HepG2 (cell line): Measurements from ENCODE around the gene FAM221B. TPM values are rescaled to one million over a fixed set of nuclear protein-coding genes. Genes with fewer than 3 reads are reported as not detected.

ENCODE experiments used
- ATAC-seq: fragments of 200-7000 bp; cut with Tn5 transposase; 3 replicates; pipeline ENCODE4 v1.9.1; 2020; ENCODE audit warnings: mild to moderate bottlenecking, moderate library complexity
- BruUV-seq: library from RNA; stranded (reverse); fragments of 400-500 nt; replicated peaks from 2 replicates; lab custom pipeline; 2021; lab: Mats Ljungman, UMichigan
- CTCF ChIA-PET: fragments of 300-600 bp; formaldehyde crosslinking; extraction: SDS; loops from one replicate; lab custom pipeline; 2021; ENCODE audit warnings: low total read pairs, inconsistent platforms, low intra/inter-chr PET ratio; lab: Yijun Ruan, JAX
- POLR2A ChIA-PET: fragments of 350-600 bp; sonication (Branson Sonifier 250); formaldehyde crosslinking; loops from one replicate; lab custom pipeline; 2020; ENCODE audit warnings: antibody characterized with exemption, inconsistent platforms; lab: Yijun Ruan, JAX
- DNase-seq: peaks from one replicate; pipeline ENCODE4 v3.0.0-alpha.2; 2015; ENCODE audit warnings: low spot score
- FAIRE-seq: peaks from 3 replicates; lab custom pipeline; 2011; peaks lifted over from hg19 to GRCh38; lab: Jason Lieb, UNC
- H2AFZ ChIP-seq: one replicate; pipeline ENCODE4 v1.6.1; 2011; ENCODE audit warnings: low read length, inconsistent platforms
- H3K27ac ChIP-seq: fragments of 300-600 bp; 3 replicates; pipeline ENCODE4 v1.8.0; 2011; ENCODE audit warnings: mixed run types, mild to moderate bottlenecking, mixed read lengths, low read length, inconsistent platforms; ENCODE audit not compliant: insufficient read depth; ENCODE audit errors: extremely low read length
- H3K27me3 ChIP-seq, 2 experiments: fragments of 200-600 bp in 1 of 2; 2 replicates in 1 of 2; 3 replicates in 1 of 2; pipeline versions ENCODE4 v1.6.0 to v1.8.0; 2011; ENCODE audit warnings: low read length in 2 of 2, mild to moderate bottlenecking in 2 of 2, moderate library complexity in 2 of 2, inconsistent platforms in 1 of 2; ENCODE audit not compliant: insufficient read depth in 2 of 2, control insufficient read depth in 1 of 2
- H3K36me3 ChIP-seq, 2 experiments: fragments of 200-600 bp in 1 of 2; replicated peaks in 1 of 2; 2 replicates in 1 of 2; 3 replicates in 1 of 2; pipeline versions ENCODE4 v1.5.1 to v1.8.0; 2011; ENCODE audit warnings: low read length in 2 of 2, inconsistent platforms in 1 of 2; ENCODE audit not compliant: insufficient read depth in 2 of 2, control insufficient read depth in 1 of 2
- H3K4me1 ChIP-seq: 2 replicates; pipeline ENCODE4 v1.5.1; 2012; ENCODE audit warnings: low read length, inconsistent platforms; ENCODE audit not compliant: insufficient read depth
- H3K4me2 ChIP-seq: 2 replicates; pipeline ENCODE4 v1.6.0; 2011; ENCODE audit warnings: low read depth, low read length, inconsistent platforms
- H3K4me3 ChIP-seq, 3 experiments: fragments of 200-600 bp in 1 of 3; sonication (generic), shearing (Covaris generic) in 1 of 3; replicated peaks in 1 of 3; 2 replicates each; pipeline ENCODE4 v1.5.1; 2011 to 2016; ENCODE audit warnings: low read length in 3 of 3, inconsistent platforms in 2 of 3, low read depth in 2 of 3, mild to moderate bottlenecking in 2 of 3, control low read depth in 1 of 3, mixed read lengths in 1 of 3; ENCODE audit not compliant: insufficient read depth in 1 of 3
- H3K79me2 ChIP-seq: one replicate; pipeline ENCODE4 v1.6.1; 2011; ENCODE audit warnings: low read length, inconsistent platforms; ENCODE audit not compliant: insufficient read depth
- H3K9ac ChIP-seq: 2 replicates; pipeline ENCODE4 v1.6.0; 2011; ENCODE audit warnings: mild to moderate bottlenecking, low read depth, low read length, inconsistent platforms; ENCODE audit not compliant: insufficient read depth
- H3K9me3 ChIP-seq: 2 replicates; pipeline ENCODE4 v1.5.1; 2012; ENCODE audit warnings: mild to moderate bottlenecking, low read length
- H4K20me1 ChIP-seq: 2 replicates; pipeline ENCODE4 v1.6.0; 2011; ENCODE audit warnings: inconsistent platforms, mild to moderate bottlenecking, low read length, moderate library complexity; ENCODE audit not compliant: insufficient read depth
- NCOA1 ChIP-seq: sonication (generic); formaldehyde crosslinking; IDR thresholded peaks from 2 replicates; pipeline ENCODE4 v1.9.0; 2021; ENCODE audit warnings: missing genetic modification reagents
- NONO ChIP-seq, 2 experiments: fragments of 450-650 bp in 1 of 2; sonication (generic) in 1 of 2; formaldehyde crosslinking in 1 of 2; IDR thresholded peaks in 1 of 2; conservative IDR thresholded peaks in 1 of 2; 2 replicates each; pipeline versions ENCODE4 v1.6.1 to v1.8.0; 2017 to 2022; ENCODE audit warnings: mild to moderate bottlenecking in 1 of 2, missing genetic modification reagents in 1 of 2, moderate library complexity in 1 of 2
- RFXAP ChIP-seq: sonication (generic); formaldehyde crosslinking; IDR thresholded peaks from 2 replicates; pipeline ENCODE4 v1.4.0; 2020; ENCODE audit warnings: missing genetic modification reagents, borderline replicate concordance
- STAG1 ChIP-seq: sonication (generic); formaldehyde crosslinking; IDR thresholded peaks from 2 replicates; pipeline ENCODE4 v1.4.0; 2020; ENCODE audit warnings: missing genetic modification reagents
- ZFAT ChIP-seq: sonication (generic); formaldehyde crosslinking; conservative IDR thresholded peaks from 2 replicates; pipeline ENCODE4 v1.8.1; 2023; ENCODE audit warnings: missing genetic modification reagents, inconsistent platforms
- ZNF224 ChIP-seq: sonication (generic); formaldehyde crosslinking; IDR thresholded peaks from 2 replicates; pipeline ENCODE4 v1.5.0; 2020; ENCODE audit warnings: mild to moderate bottlenecking, missing genetic modification reagents
- ZNF3 ChIP-seq: IDR thresholded peaks from 2 replicates; pipeline ENCODE4 v1.7.0; 2017; ENCODE audit warnings: inconsistent platforms
- ZNF589 ChIP-seq: sonication (generic); formaldehyde crosslinking; conservative IDR thresholded peaks from 2 replicates; pipeline ENCODE4 v1.8.0; 2022; ENCODE audit warnings: mild to moderate bottlenecking, moderate library complexity, missing genetic modification reagents
- WGBS: methylation state at CpG from one replicate; pipeline ENCODE4 v1.1.6; 2017; ENCODE audit warnings: low lambda C conversion rate; 5-methylcytosine and 5-hydroxymethylcytosine counted together
- in situ Hi-C: cut with HindIII; loops from 2 replicates; pipeline ENCODE4 v1.10.0; 2017; ENCODE audit warnings: low pct_unique_long_range_greater_than_20kb; ENCODE audit not compliant: extremely low pct_ligation_motif_present
- intact Hi-C: fragments of 100-400 bp; cut with micrococcal nuclease; formaldehyde crosslinking; loops from one replicate; pipeline ENCODE4 v1.10.0; 2022; ENCODE audit not compliant: unreplicated experiment
- polyA plus RNA-seq, 8 experiments: library from polyadenylated mRNA; depleted of rRNA in 3 of 8; stranded (reverse) in 7 of 8; unstranded in 1 of 8; fragments of >200 nt; fragmentation: Illumina TruSeq in 4 of 8; extraction: Trizol in 4 of 8; gene quantifications; 2 replicates each; pipeline versions ENCODE4 v1.2.1 to v1.2.3, GENCODE V29; 2011 to 2016; ENCODE audit warnings: low read depth in 4 of 8, missing spikeins in 1 of 8, mixed read lengths in 1 of 8; ENCODE audit not compliant: insufficient read depth in 1 of 8
- total RNA-seq, 5 experiments: library from RNA; depleted of rRNA; stranded (reverse); fragments of >200 nt; fragmentation: Illumina TruSeq; extraction: Trizol; gene quantifications; 2 replicates each; pipeline ENCODE4 v1.2.3, GENCODE V29; 2016; ENCODE audit warnings: low read depth in 1 of 5
- TF ChIP-seq, protein P1 (sequence below): IDR thresholded peaks from 2 replicates; pipeline ENCODE4 v1.6.1; 2016
- TF ChIP-seq, protein P2 (sequence below): sonication (generic); formaldehyde crosslinking; IDR thresholded peaks from 2 replicates; pipeline ENCODE4 v1.5.0; 2020; ENCODE audit warnings: mild to moderate bottlenecking, missing genetic modification reagents, moderate library complexity
- TF ChIP-seq, protein P3 (sequence below): sonication (generic); formaldehyde crosslinking; IDR thresholded peaks from 2 replicates; pipeline ENCODE4 v1.9.0; 2021; ENCODE audit warnings: missing genetic modification reagents, borderline replicate concordance
- TF ChIP-seq, protein P4 (sequence below): sonication (generic); formaldehyde crosslinking; IDR thresholded peaks from 2 replicates; pipeline ENCODE4 v1.4.0; 2020; ENCODE audit warnings: missing genetic modification reagents
- TF ChIP-seq, protein P5 (sequence below): sonication (generic); formaldehyde crosslinking; IDR thresholded peaks from 2 replicates; pipeline ENCODE4 v1.5.1; 2020; ENCODE audit warnings: mild to moderate bottlenecking, missing genetic modification reagents, borderline replicate concordance

The FAM221B gene
- total and polyA plus RNA-seq, 2 of the 13 experiments (the other 11 are each of a cell fraction or from before 2014, with no cell fraction given), result not detected

DNA sequence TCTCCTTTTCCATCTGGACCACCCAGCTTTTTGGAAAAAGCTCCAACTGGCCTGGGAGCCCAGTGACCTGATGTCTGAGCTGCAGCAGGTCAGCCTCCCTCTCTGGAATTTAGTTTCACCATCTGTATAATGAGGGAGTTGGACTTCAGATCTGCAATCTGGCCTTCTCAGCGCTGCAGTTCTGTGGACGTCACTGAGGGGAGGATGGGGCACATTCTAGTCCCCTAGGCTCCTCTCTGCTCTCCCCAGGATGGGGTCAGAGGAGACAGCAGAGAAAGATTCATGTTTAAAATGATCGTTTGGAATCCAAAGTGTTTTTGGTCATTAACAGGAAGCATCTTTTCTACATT, 31.4 kb upstream of the FAM221B start:
- no peaks in the 10 kb centered on the region for H3K79me2 ChIP-seq
- no peak overlapping the region for H2AFZ ChIP-seq
- POLR2A ChIA-PET, result no interaction called here
- no peaks in the 10 kb centered on the region for H3K9me3 ChIP-seq
- H4K20me1 ChIP-seq, result no peaks in the 10 kb centered on the region
- H3K4me1 ChIP-seq, result no peaks in the 10 kb centered on the region
- peaks cover 1 to 23% of the 10 kb centered on the region in 2 experiments; a peak in 2 of 5 replicates for H3K27me3 ChIP-seq
- no TSS peak for BruUV-seq
- H3K4me3 ChIP-seq, result no peak overlapping the region
- FAIRE-seq (no peak), DNase-seq (no peak), ATAC-seq (no peak)
- WGBS, result 13% methylated on average over 3 of the region's 3 CpGs
- H3K36me3 ChIP-seq, result no peaks in the 10 kb centered on the region
- in situ Hi-C loops (no loop called here), intact Hi-C loops (no loop called here)
- no peak overlapping the region for H3K4me2 ChIP-seq
- H3K27ac ChIP-seq, result no peak overlapping the region
- H3K9ac ChIP-seq, result no peak overlapping the region
- CTCF ChIA-PET, result no interaction called here
- TF ChIP-seq, protein P1, sequence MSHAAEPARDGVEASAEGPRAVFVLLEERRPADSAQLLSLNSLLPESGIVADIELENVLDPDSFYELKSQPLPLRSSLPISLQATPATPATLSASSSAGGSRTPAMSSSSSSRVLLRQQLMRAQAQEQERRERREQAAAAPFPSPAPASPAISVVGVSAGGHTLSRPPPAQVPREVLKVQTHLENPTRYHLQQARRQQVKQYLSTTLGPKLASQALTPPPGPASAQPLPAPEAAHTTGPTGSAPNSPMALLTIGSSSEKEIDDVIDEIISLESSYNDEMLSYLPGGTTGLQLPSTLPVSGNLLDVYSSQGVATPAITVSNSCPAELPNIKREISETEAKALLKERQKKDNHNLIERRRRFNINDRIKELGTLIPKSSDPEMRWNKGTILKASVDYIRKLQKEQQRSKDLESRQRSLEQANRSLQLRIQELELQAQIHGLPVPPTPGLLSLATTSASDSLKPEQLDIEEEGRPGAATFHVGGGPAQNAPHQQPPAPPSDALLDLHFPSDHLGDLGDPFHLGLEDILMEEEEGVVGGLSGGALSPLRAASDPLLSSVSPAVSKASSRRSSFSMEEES (CRISPR knock-in tag), result no peak
- TF ChIP-seq, protein P2, sequence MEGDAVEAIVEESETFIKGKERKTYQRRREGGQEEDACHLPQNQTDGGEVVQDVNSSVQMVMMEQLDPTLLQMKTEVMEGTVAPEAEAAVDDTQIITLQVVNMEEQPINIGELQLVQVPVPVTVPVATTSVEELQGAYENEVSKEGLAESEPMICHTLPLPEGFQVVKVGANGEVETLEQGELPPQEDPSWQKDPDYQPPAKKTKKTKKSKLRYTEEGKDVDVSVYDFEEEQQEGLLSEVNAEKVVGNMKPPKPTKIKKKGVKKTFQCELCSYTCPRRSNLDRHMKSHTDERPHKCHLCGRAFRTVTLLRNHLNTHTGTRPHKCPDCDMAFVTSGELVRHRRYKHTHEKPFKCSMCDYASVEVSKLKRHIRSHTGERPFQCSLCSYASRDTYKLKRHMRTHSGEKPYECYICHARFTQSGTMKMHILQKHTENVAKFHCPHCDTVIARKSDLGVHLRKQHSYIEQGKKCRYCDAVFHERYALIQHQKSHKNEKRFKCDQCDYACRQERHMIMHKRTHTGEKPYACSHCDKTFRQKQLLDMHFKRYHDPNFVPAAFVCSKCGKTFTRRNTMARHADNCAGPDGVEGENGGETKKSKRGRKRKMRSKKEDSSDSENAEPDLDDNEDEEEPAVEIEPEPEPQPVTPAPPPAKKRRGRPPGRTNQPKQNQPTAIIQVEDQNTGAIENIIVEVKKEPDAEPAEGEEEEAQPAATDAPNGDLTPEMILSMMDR, result no peak
- no peak for TF ChIP-seq ZNF589
- TF ChIP-seq ZNF3 (CRISPR knock-in tag), result no peak
- TF ChIP-seq, protein P3, sequence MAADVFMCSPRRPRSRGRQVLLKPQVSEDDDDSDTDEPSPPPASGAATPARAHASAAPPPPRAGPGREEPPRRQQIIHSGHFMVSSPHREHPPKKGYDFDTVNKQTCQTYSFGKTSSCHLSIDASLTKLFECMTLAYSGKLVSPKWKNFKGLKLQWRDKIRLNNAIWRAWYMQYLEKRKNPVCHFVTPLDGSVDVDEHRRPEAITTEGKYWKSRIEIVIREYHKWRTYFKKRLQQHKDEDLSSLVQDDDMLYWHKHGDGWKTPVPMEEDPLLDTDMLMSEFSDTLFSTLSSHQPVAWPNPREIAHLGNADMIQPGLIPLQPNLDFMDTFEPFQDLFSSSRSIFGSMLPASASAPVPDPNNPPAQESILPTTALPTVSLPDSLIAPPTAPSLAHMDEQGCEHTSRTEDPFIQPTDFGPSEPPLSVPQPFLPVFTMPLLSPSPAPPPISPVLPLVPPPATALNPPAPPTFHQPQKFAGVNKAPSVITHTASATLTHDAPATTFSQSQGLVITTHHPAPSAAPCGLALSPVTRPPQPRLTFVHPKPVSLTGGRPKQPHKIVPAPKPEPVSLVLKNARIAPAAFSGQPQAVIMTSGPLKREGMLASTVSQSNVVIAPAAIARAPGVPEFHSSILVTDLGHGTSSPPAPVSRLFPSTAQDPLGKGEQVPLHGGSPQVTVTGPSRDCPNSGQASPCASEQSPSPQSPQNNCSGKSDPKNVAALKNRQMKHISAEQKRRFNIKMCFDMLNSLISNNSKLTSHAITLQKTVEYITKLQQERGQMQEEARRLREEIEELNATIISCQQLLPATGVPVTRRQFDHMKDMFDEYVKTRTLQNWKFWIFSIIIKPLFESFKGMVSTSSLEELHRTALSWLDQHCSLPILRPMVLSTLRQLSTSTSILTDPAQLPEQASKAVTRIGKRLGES (CRISPR knock-in tag), result no peak
- no peak for TF ChIP-seq RFXAP (CRISPR knock-in tag)
- no peak for TF ChIP-seq ZNF224 (CRISPR knock-in tag)
- TF ChIP-seq, protein P4, sequence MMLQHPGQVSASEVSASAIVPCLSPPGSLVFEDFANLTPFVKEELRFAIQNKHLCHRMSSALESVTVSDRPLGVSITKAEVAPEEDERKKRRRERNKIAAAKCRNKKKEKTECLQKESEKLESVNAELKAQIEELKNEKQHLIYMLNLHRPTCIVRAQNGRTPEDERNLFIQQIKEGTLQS (CRISPR knock-in tag), result no peak
- no peak for TF ChIP-seq NCOA1 (CRISPR knock-in tag)
- TF ChIP-seq, protein P5, sequence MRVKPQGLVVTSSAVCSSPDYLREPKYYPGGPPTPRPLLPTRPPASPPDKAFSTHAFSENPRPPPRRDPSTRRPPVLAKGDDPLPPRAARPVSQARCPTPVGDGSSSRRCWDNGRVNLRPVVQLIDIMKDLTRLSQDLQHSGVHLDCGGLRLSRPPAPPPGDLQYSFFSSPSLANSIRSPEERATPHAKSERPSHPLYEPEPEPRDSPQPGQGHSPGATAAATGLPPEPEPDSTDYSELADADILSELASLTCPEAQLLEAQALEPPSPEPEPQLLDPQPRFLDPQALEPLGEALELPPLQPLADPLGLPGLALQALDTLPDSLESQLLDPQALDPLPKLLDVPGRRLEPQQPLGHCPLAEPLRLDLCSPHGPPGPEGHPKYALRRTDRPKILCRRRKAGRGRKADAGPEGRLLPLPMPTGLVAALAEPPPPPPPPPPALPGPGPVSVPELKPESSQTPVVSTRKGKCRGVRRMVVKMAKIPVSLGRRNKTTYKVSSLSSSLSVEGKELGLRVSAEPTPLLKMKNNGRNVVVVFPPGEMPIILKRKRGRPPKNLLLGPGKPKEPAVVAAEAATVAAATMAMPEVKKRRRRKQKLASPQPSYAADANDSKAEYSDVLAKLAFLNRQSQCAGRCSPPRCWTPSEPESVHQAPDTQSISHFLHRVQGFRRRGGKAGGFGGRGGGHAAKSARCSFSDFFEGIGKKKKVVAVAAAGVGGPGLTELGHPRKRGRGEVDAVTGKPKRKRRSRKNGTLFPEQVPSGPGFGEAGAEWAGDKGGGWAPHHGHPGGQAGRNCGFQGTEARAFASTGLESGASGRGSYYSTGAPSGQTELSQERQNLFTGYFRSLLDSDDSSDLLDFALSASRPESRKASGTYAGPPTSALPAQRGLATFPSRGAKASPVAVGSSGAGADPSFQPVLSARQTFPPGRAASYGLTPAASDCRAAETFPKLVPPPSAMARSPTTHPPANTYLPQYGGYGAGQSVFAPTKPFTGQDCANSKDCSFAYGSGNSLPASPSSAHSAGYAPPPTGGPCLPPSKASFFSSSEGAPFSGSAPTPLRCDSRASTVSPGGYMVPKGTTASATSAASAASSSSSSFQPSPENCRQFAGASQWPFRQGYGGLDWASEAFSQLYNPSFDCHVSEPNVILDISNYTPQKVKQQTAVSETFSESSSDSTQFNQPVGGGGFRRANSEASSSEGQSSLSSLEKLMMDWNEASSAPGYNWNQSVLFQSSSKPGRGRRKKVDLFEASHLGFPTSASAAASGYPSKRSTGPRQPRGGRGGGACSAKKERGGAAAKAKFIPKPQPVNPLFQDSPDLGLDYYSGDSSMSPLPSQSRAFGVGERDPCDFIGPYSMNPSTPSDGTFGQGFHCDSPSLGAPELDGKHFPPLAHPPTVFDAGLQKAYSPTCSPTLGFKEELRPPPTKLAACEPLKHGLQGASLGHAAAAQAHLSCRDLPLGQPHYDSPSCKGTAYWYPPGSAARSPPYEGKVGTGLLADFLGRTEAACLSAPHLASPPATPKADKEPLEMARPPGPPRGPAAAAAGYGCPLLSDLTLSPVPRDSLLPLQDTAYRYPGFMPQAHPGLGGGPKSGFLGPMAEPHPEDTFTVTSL (CRISPR knock-in tag), result no peak
- TF ChIP-seq ZFAT (CRISPR knock-in tag), result no peak
- TF ChIP-seq NONO (IDR thresholded peaks at IDR 0.05), result no peak
- TF ChIP-seq NONO (CRISPR knock-in tag; conservative IDR thresholded peaks at IDR 0.05), result no peak
- no peak for TF ChIP-seq STAG1 (CRISPR knock-in tag)
